Liver (tissue), 9 donors: ENCODE data around the gene RECQL. TPM values are rescaled to one million over a fixed set of nuclear protein-coding genes. Genes with fewer than 3 reads are reported as not detected.
A peak's percentile ranks its signal among the peaks of the same experiment; 100 is the strongest.

ENCODE experiments used
- DNase-seq: peaks from one replicate; pipeline ENCODE4 v3.0.0-alpha.2; 2017; ENCODE audit warnings: low spot score
- H3K27ac ChIP-seq, 2 donors: one replicate each; pipeline ENCODE4 v1.7.0; 2013; ENCODE audit warnings: inconsistent platforms in 2 of 2, low read length in 2 of 2, control low read depth in 1 of 2, low read depth in 1 of 2, mild to moderate bottlenecking in 1 of 2
- H3K27me3 ChIP-seq, 4 donors: one replicate each; pipeline versions ENCODE4 v1.6.1 to v1.7.0; 2013; ENCODE audit warnings: low read length in 3 of 4, inconsistent platforms in 1 of 4, mild to moderate bottlenecking in 1 of 4, moderate library complexity in 1 of 4; ENCODE audit not compliant: control insufficient read depth in 4 of 4, insufficient read depth in 4 of 4
- H3K36me3 ChIP-seq, 4 donors: one replicate each; pipeline versions ENCODE4 v1.6.1 to v1.7.0; 2013; ENCODE audit warnings: low read length in 3 of 4, mild to moderate bottlenecking in 3 of 4, low read depth in 1 of 4, moderate library complexity in 1 of 4; ENCODE audit not compliant: control insufficient read depth in 4 of 4, insufficient read depth in 3 of 4
- H3K4me1 ChIP-seq, 4 donors: one replicate each; pipeline versions ENCODE4 v1.6.1 to v1.7.0; 2013; ENCODE audit warnings: low read length in 3 of 4, mild to moderate bottlenecking in 3 of 4, moderate library complexity in 1 of 4; ENCODE audit not compliant: control insufficient read depth in 4 of 4, insufficient read depth in 4 of 4
- H3K4me3 ChIP-seq, 3 donors: one replicate each; pipeline versions ENCODE4 v1.6.1 to v1.7.0; 2013; ENCODE audit warnings: low read length in 3 of 3, control low read depth in 1 of 3, low read depth in 1 of 3, mild to moderate bottlenecking in 1 of 3
- H3K9ac ChIP-seq, 2 donors: one replicate each; pipeline ENCODE4 v1.7.0; 2013; ENCODE audit warnings: low read length in 2 of 2, mild to moderate bottlenecking in 2 of 2, moderate library complexity in 2 of 2, control low read depth in 1 of 2, low read depth in 1 of 2
- H3K9me3 ChIP-seq, 4 donors: one replicate each; pipeline versions ENCODE4 v1.6.1 to v1.7.0; 2013; ENCODE audit warnings: low read length in 3 of 4; ENCODE audit not compliant: control insufficient read depth in 4 of 4
- ATF3 ChIP-seq: IDR thresholded peaks from 2 replicates; pipeline ENCODE4 v1.6.1; 2016; ENCODE audit warnings: antibody characterized with exemption
- CTCF ChIP-seq: fragments of 150-350 bp; IDR thresholded peaks from 2 replicates; pipeline ENCODE4 v1.5.1; 2017; ENCODE audit warnings: improper control_type of control experiment, low read depth, low read length; ENCODE audit not compliant: missing input control
- EGR1 ChIP-seq, 2 donors: IDR thresholded peaks; 2 replicates each; pipeline ENCODE4 v1.6.1; 2016 to 2018; ENCODE audit warnings: antibody characterized with exemption in 2 of 2, low read depth in 2 of 2
- FOXA1 ChIP-seq: IDR thresholded peaks from 2 replicates; pipeline ENCODE4 v1.6.1; 2016; ENCODE audit warnings: antibody characterized with exemption
- FOXA2 ChIP-seq: IDR thresholded peaks from 2 replicates; pipeline ENCODE4 v1.6.1; 2016; ENCODE audit warnings: antibody characterized with exemption
- GABPA ChIP-seq, 2 donors: IDR thresholded peaks in 1 of 2; conservative IDR thresholded peaks in 1 of 2; 2 replicates each; pipeline ENCODE4 v1.6.1; 2016; ENCODE audit warnings: antibody characterized with exemption in 2 of 2, mild to moderate bottlenecking in 1 of 2, moderate library complexity in 1 of 2
- HNF4A ChIP-seq, 2 donors: conservative IDR thresholded peaks; 2 replicates each; pipeline ENCODE4 v1.6.1; 2016; ENCODE audit warnings: antibody characterized with exemption in 2 of 2, mild to moderate bottlenecking in 2 of 2
- HNF4G ChIP-seq: IDR thresholded peaks from 2 replicates; pipeline ENCODE4 v1.6.1; 2016; ENCODE audit warnings: antibody characterized with exemption
- JUND ChIP-seq, 2 donors: IDR thresholded peaks; 2 replicates each; pipeline ENCODE4 v1.6.1; 2016; ENCODE audit warnings: antibody characterized with exemption in 2 of 2
- MAX ChIP-seq: IDR thresholded peaks from 2 replicates; pipeline ENCODE4 v1.6.1; 2016; ENCODE audit warnings: antibody characterized with exemption
- RAD21 ChIP-seq, 2 donors: IDR thresholded peaks; 2 replicates each; pipeline ENCODE4 v1.6.1; 2016; ENCODE audit warnings: antibody characterized with exemption in 2 of 2, mild to moderate bottlenecking in 2 of 2
- REST ChIP-seq: IDR thresholded peaks from 2 replicates; pipeline ENCODE4 v1.6.1; 2016; ENCODE audit warnings: antibody characterized with exemption, mild to moderate bottlenecking
- RXRA ChIP-seq, 2 donors: IDR thresholded peaks; 2 replicates each; pipeline ENCODE4 v1.6.1; 2017 to 2018; ENCODE audit warnings: antibody characterized with exemption in 2 of 2, mild to moderate bottlenecking in 1 of 2
- SP1 ChIP-seq: IDR thresholded peaks from 2 replicates; pipeline ENCODE4 v1.6.1; 2018; ENCODE audit warnings: antibody characterized with exemption, mild to moderate bottlenecking
- TAF1 ChIP-seq: conservative IDR thresholded peaks from 2 replicates; pipeline ENCODE4 v1.6.1; 2016; ENCODE audit warnings: antibody characterized with exemption, mild to moderate bottlenecking
- YY1 ChIP-seq: IDR thresholded peaks from 2 replicates; pipeline ENCODE4 v1.6.1; 2016; ENCODE audit warnings: antibody characterized with exemption, mild to moderate bottlenecking
- WGBS: extraction: QIAGEN DNeasy Blood & Tissue Kit; methylation state at CpG from one replicate; pipeline ENCODE4 v1.1.7; 2013; 5-methylcytosine and 5-hydroxymethylcytosine counted together
- polyA plus RNA-seq, 2 donors: library from polyadenylated mRNA; stranded (reverse) in 1 of 2; unstranded in 1 of 2; fragments of 200-250 nt in 1 of 2; fragments of >200 nt in 1 of 2; fragmentation: Nextera tagmentation in 1 of 2; extraction: Ambion mirVana in 1 of 2; gene quantifications; one replicate each; pipeline versions ENCODE4 v1.2.1 to v1.2.3, GENCODE V29; 2013 to 2015
- total RNA-seq, 2 donors: library from RNA; depleted of rRNA; stranded (reverse); fragments of >200 nt; gene quantifications; one replicate each; pipeline ENCODE4 v1.2.3, GENCODE V29; 2014
- TF ChIP-seq, protein P1 (sequence below): IDR thresholded peaks from 2 replicates; pipeline ENCODE4 v1.6.1; 2016; ENCODE audit warnings: antibody characterized with exemption
- donor health status: healthy.
- donor health status: healthy.
- donor health status: healthy.
- donor health status: healthy.
- donor health status: healthy.

RECQL gene
- total and polyA plus RNA-seq, 4 donors = 5.8 to 20.1 (median 12.0) TPM

- WGBS = 95% methylated on average over 3 of the region's 3 CpGs
- Histone ChIP-seq H3K9me3 (no peaks in the 10 kb centered on the region), H3K9ac (no peak overlapping the region), H3K4me1 (peaks cover 0 to 8% (median 3%) of the 10 kb centered on the region in 4 donors), H3K27ac (no peak overlapping the region), H3K36me3 (peaks cover 0 to 9% (median 2%) of the 10 kb centered on the region in 4 donors), H3K27me3 (no peaks in the 10 kb centered on the region), H3K4me3 (no peak overlapping the region)
- TF ChIP-seq MAX (no peak), TAF1 (no peak), EGR1 (IDR thresholded peaks at IDR 0.05; ENCODE audit: low read depth in 2 of 2) (no peak), REST (no peak), CTCF (no peak), RXRA (IDR thresholded peaks at IDR 0.05) (no peak), RAD21 (IDR thresholded peaks at IDR 0.05) (no peak), ATF3 (no peak)
- no peak for DNase-seq
These were observed 62.1 kb downstream of the RECQL start for GRCh38 chr12:21439347-21439746.

- Histone ChIP-seq H3K9me3 (no peaks in the 10 kb centered on the region), H3K27me3 (no peaks in the 10 kb centered on the region), H3K27ac (no peak overlapping the region), H3K4me3 (peak overlapping the region in 2 of 3 donors; percentile 12 to 88), H3K4me1 (peaks cover 0 to 8% (median 3%) of the 10 kb centered on the region in 4 donors), H3K9ac (no peak overlapping the region), H3K36me3 (peaks cover 0 to 7% (median 1%) of the 10 kb centered on the region in 4 donors)
- TF ChIP-seq GABPA (IDR thresholded peaks at IDR 0.05 in 1 of 2, conservative IDR thresholded peaks at IDR 0.05 in 1 of 2) (no peak), JUND (IDR thresholded peaks at IDR 0.05) (no peak), SP1 (no peak), HNF4A (conservative IDR thresholded peaks at IDR 0.05) (no peak), FOXA2 (no peak), ATF3 (no peak), YY1 (no peak), FOXA1 (no peak), RAD21 (IDR thresholded peaks at IDR 0.05) (no peak), TAF1 (no peak), HNF4G (no peak), REST (no peak), MAX (no peak)
- TF ChIP-seq, protein P1, sequence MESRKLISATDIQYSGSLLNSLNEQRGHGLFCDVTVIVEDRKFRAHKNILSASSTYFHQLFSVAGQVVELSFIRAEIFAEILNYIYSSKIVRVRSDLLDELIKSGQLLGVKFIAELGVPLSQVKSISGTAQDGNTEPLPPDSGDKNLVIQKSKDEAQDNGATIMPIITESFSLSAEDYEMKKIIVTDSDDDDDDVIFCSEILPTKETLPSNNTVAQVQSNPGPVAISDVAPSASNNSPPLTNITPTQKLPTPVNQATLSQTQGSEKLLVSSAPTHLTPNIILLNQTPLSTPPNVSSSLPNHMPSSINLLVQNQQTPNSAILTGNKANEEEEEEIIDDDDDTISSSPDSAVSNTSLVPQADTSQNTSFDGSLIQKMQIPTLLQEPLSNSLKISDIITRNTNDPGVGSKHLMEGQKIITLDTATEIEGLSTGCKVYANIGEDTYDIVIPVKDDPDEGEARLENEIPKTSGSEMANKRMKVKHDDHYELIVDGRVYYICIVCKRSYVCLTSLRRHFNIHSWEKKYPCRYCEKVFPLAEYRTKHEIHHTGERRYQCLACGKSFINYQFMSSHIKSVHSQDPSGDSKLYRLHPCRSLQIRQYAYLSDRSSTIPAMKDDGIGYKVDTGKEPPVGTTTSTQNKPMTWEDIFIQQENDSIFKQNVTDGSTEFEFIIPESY = no peak
- WGBS = 86% methylated on average over 5 of the region's 5 CpGs
- no peak for DNase-seq
These were observed 62.8 kb downstream of the RECQL start for GRCh38 chr12:21438643-21439042.
